HG03439 (cell line): ENCODE data around the gene TCF7L1.
"Not testable (repeated sequence)": the region's sequence is repeated elsewhere in the genome, so short reads cannot be mapped to it uniquely, and the experiment has no call there.

Experiments
- ATAC-seq: cut with Tn5 transposase; IDR thresholded peaks from one replicate; pipeline ENCODE4 v1.9.1; 2021; ENCODE audit warnings: mild to moderate bottlenecking, moderate library complexity; ENCODE audit not compliant: unreplicated experiment

The TCF7L1 gene

DNA sequence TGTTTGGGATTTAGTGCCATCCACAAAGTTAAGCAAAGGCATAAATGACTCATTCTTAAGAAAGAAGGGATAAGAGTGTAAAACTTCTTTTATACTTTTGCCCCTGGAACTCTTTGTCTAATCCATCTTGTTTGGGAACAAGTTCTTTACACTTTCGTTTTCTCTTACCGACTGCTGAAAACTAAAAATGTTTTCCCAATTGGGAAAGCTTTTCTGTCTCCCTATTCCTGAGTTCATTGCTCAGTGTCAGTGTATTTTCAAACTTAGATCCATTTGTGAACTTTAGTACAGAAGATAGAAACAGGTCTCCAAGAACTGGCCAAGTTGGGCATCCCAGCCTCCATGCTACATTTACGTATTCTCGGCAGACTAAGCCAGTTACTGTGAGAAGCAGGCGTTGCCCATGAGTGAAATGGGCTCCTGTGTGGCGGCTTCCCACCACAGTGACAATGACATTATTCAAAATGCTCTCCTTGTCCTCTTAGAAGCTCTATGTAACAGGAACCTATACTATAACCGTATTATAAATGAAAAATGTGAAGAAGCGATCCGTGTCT is 142.9 kb downstream of the TCF7L1 start:
- ATAC-seq: no peak

DNA sequence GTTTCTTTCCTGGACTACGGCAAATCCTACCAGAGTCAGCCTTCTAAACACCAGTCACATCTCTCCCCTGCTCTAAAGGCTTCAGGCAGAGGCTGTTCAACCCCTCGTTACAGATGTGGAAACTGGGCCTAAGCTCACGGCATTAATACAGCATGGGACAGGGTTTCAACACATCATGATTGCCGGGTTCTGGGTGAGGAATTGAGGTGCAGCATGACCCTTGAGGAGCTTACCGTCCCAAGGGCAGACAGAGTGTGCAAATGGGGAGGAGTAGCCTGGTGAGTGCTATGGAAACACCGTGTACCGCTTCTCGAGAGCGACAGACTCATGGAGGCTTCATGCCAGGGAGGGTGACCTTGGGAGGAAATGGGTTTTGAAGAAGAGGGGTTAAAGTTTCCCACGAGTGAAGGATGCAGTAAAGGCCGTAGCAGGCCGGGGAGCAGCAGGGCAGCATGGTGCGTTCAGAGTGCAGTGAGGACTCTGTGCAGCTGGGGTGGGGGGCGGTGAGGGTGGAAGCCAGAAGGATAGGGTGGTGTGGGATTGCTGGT is 143.5 kb downstream of the TCF7L1 start:
- ATAC-seq: no peak

DNA sequence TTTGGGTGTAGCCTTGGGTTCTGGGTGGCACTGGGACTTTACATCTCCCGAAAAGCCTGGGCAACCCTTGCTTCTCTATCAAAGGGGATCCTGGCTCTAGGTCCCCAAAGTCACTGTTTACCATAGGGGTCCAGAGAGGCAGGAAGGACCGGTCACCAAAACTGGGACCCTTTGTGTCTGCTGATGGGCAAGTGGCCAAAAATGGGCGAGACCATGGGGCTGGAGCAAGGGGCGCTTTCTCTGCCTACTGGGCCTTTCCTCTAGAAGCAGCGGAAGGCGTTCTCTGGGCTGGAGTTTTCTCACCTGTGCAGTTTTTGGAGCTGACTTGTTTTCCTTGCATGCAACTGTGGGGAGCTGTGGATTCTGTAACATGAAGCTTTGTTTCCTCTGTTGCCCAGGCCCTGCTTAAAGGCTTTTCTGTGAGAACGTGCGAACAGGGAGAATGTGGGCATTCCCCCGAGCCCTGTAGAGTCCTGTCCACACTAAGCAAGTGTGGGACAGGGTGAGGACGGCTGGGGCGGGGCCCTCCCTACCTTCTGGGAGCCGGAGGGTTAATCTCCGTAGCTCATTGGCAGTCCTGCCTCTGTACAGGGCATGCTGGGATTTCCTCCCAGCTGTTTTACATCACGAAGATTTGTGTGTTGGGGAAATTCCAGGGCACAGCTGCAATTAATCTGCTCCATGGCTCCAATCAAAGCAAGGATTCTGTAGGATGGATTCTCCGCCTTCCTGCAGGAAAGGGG is 144.4 kb downstream of the TCF7L1 start:
- ATAC-seq: no peak

DNA sequence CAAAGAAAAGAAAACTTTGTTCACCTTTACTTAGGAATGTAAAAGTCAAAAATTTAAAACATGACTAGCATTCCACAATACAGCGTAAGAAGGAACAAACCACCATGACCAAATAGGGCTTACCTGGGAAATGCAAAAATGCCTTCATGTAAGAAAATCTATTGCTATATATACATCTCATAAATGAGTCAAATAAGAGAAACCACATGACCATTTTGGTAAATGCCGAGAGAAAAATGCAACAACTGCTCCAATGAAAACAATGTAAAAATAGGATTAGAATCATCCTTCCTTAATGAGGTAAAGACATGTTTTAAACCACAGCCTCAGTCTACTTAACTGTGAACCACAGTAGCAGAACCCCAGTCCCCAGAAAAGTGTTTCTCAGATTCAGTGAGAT is 145.2 kb downstream of the TCF7L1 start:
- no peak for ATAC-seq

DNA sequence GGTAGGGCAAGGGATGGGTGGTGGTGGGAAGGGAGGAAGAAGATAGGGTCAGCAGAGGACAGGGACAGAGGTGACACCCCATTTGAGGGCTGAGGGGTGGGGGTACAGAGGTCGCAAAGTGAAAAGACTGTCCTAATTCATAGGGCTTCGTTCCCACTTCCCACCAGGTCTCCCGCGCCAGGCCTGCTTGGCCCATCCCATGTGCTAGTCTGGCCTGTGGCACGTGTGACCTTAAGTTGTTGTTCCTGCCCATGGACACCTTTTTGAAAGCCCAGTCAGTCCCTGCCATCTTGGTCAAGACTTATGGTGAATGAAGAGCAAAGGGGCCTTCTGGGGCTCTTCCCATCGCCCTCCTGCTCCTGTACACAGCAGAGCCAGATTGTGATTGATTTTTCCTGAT is 148.4 kb downstream of the TCF7L1 start:
- ATAC-seq: no peak

DNA sequence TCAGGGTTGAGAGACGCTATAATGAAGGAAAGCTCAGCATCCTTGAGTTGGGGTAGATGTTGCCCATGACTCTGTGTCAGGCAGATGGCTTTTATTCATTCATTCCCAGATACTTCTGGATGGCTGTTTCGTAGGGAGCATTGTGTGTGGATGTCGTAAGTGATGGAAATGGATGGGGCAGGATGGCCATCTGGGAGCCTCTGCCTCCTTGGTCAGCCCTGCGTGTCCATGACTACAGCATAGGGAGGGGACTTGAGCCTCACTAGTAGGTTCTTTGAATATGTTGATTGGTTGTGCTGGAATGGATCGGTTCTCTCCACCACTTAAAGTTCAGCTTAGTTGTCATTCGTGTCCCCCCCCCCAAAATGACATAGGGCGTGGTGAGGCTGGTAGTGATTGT is 149.7 kb downstream of the TCF7L1 start:
- no peak for ATAC-seq

DNA sequence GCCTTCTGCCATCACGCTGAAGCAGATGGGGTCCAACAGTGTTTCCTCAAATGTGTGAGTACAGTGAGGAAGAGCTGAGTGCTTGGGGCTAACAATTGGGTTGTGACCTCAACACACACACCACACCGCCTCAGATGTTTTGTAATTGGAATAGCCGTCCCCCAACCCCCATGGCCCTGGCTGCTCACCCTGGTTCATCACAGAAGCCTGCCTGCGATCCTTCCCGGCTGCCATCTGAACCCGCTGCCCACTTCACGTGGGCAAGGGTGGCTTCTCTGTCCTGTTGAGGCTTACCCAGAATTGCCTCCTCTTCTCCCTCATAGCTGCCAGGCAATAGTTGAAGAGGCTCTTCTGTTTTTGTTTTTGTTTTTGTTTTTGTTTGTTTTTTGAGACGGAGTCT is 150.4 kb downstream of the TCF7L1 start:
- ATAC-seq: no peak

DNA sequence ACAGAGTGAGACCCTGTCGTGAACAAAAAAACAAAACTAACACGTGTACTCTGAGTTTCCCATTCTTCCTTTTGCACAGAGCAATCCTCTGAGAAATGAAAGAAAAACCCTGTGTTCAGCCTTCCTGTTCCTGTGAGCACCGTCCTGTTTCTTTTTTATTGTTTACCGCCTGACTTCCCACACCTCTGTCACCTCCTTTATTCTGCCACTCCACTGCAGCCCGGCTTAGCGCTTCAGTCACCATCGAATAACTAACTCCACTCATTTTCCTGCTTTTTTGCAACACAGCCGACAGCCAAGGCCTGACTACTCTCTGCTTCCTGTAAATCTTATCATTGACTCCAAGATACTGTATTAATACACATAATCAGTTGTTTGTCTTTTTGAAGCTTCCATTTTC is 153.7 kb downstream of the TCF7L1 start:
- ATAC-seq: no peak

DNA sequence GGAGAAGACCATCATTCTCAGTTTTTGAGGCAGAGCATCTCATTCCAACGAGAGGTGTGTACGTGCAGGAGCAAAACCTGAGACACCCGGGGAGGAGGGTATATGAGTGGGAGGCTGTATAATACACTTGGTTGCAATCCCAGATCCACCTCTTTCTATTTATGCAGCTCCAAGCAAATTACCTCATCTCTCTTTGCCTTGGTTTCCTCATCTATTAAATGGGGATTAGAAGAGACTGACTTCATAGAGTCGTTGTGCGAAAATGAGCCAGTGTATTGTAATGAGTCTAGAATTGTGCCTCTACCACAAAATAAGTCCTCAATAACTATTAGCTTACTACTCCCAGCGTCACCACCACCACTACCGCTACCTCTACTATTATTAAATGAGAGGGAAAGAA is 154.5 kb downstream of the TCF7L1 start:
- ATAC-seq: no peak

DNA sequence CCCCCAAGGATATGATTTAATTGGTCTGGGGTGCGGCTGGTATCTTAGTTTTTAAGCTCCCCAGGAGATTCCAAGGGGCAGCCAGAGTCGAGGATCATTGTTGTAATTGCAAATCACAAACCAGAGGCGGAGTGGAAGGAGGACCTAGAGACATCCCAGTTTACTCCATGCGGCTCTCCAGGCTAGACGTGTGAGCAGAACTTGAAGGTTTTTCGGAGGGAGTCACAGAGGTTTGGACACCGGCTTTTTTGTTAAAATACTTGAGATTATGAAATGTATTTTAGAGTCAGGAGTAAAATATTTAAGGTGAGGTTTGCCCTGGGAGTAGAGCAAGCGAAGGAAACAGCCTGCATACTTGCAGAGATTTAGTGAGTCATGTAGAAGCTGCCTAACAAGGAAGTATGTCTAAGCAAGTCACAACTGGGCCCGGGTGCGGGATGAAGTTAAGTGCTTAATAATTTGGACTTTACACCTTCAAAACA is 155.1 kb downstream of the TCF7L1 start:
- ATAC-seq: no peak

DNA sequence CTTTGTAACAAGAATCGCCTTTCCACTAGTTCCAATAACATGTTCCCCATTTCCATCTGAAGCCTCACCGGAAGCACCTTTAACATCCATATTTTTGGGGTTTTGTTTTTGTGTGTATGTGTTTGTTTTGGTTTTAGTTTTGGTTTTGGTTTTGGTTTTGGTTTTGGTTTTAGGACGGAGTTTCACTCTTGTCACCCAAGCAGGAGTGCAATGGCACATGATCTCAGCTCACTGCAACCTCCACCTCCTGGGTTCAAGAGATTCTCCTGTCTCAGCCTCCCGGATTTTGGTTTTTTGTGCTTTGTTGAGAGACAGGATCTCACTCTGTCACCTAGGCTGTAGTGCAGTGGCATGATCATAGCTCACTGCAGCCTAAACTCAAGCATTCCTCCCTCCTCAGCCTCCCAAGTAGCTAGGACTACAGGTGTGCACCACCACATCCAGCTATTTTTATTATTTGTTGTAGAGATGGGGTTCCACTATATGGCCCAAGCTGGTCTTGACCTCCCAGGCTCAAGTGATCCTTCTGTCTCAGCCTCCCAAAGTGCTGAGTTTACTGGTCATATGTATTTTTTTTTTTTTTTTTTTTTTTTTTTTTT is 158.3 kb downstream of the TCF7L1 start:
- ATAC-seq: no peak

DNA sequence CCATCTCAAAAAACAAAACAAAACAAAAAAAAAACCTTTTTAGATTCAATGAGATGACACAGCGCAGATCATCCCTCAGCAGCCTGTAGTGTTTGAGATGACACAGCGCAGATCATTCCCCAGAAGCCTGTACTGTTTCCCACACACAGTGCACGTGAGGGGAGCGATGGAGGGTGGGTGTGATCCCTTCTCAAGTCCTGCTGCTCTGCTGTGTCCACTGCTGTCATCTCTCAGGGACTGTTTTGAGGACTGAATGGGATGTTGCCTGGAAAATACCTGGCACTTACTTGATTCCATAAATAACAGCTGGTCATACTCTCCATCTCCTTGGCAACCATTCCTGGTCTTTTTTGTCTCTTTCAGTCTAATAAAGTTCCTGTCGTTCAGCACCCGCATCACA is 168.9 kb downstream of the TCF7L1 start:
- ATAC-seq: no peak

DNA sequence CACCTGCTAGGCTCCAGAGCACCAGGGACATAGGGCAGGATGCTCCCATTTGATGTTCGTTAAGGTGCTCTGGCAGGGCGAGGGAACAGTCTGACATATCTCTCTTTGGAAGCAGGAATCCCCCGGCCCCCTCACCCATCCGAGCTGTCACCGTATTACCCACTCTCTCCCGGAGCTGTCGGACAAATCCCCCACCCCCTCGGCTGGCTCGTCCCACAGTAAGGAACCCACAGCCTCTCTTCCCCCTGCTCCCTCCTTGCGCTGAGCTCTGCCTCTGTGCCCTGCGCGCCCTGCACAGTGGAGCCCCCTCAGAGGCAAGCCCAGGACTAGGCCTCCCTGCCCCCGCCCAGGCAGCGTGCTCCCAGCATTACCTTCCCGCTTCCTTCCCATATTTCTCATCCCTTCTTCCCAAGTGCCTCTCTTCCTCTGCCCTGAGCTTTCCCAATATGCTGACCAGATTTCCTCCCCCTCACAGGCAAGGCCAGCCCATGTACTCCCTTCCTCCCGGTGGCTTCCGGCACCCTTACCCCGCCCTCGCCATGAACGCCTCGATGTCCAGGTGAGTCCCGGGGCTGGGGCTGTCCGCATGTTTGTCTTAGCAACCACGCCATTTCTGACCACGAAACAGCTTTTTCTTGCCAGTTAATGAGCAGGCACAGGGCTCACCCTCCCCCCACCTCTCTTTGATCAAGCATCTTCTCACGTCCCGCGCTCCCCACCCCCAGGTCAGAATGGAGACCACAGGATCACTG is 170.8 kb downstream of the TCF7L1 start:
- no peak for ATAC-seq

DNA sequence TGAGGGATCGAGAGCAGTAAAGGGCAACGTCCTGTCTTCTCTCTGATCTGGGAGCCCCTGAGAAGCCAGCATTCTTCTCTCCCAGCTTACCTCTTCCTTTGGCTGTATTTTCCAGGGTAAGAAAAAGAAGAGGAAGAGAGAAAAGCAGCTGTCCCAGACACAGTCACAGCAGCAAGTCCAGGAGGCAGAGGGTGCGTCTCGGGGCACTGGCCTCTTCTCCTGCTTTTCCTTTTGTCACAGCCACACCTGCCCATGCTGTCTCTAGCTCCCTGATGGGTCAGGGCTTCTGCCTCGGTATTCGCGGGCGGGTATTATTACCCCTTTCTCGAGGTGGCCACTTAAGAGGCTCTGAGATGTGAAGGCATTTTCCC is 174.3 kb downstream of the TCF7L1 start:
- no peak for ATAC-seq

DNA sequence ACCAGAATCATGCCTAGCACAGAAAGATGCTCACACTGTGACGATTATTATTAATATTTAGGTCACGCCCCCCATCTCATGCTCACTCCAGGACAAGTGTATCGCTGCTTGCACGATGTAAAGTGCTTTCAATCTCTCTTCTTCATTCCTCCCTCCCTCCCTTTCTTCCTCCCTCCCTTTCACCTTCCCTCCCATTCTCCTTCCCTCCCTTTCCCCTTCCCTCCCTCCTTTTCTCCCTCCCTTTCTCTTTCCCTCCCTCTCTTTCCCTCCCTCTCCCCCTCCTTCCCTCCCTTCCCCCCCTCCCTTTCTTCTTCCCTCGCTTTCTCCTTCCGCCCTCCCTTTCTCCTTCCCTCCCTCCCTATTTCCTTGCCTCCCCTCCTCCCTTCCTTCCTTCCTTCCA is 175.0 kb downstream of the TCF7L1 start:
- no peak for ATAC-seq

DNA sequence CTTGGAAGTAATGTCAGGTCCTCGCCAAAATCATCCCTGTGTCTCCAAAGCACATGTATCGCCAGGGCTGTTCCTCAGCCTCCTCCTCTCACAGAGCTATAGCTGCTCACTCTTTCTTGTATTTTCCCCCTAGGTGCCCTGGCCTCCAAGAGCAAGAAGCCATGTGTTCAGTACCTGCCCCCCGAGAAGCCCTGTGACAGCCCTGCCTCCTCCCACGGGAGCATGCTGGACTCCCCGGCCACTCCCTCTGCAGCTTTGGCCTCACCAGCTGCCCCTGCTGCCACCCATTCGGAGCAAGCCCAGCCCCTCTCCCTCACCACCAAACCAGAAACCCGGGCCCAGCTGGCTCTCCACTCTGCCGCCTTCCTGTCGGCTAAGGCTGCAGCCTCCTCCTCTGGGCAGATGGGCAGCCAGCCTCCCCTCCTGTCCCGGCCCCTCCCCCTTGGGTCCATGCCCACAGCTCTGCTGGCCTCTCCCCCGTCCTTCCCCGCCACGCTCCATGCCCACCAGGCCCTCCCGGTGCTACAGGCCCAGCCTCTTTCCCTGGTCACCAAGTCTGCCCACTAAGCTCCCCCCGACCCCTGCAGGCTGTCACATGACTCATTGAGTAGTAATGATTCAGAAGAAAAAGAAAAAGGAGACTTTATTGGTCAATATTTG is 175.8 kb downstream of the TCF7L1 start:
- ATAC-seq: no peak

DNA sequence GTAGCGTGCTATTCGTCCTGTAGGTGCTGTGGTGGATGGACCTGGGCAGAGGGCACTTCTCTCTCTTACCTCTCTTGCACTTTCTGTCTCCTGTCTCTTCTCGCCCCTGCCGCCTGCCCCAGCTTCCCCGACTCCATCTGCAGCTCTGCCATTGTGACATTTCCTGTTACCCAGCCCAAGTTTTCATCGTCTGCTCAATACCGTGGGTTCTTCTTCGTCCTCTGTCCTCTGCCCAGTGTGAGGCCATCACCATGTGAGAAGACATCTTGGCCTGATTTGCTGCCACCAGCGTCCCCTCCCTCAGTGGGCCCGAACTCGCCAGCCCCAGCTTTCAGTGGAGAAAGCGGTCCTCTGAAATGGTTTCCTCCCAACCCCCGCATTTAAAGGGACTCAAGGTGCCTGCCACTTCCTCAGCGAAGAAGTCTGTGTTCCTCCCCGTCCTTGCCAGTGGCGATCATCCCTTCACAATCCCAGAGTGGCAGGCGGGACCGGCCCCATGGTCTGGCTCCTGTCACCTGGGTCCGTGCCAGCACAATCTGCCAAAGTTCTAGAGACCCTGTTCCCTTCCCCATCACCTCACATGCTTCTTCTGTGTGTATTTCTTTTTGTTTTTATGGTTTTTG is 176.6 kb downstream of the TCF7L1 start:
- no peak for ATAC-seq

DNA sequence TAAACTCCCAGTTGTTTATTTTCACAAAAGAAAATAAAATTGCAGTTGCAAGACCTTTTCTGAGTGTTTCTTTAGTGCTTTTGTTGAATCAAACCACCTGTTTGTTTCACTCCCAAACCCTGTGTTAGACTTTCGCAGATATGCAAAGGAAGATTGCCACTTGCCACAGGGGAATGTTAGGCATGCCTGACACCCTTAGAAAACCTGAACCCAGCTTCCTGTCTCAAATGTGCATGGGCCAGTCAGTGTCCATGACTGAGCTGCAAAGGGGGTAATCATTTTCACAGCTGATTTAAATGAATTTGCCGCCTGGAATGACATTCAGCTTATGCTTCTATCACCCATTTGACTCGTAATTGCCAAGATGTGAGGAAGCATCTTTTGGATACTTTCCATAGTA is 177.1 kb downstream of the TCF7L1 start:
- no peak for ATAC-seq

DNA sequence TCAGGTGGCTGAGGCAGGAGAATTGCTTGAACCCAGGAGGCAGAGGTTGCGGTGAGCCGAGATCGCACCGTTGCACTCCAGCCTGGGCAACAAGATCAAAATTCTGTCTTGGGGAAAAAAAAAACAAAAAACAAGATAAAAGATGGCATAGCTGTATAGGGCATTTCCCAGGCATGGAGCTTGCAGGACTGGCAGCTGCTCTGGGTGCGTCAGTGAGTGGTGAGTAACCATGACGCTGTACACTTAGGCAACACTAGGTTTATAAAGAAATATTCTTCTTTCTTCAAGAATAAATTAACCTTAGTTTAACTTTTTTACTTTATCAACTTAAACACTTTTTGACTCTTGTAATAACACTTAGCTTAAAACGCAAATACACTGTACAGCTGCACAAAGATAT is 179.2 kb downstream of the TCF7L1 start:
- no peak for ATAC-seq

DNA sequence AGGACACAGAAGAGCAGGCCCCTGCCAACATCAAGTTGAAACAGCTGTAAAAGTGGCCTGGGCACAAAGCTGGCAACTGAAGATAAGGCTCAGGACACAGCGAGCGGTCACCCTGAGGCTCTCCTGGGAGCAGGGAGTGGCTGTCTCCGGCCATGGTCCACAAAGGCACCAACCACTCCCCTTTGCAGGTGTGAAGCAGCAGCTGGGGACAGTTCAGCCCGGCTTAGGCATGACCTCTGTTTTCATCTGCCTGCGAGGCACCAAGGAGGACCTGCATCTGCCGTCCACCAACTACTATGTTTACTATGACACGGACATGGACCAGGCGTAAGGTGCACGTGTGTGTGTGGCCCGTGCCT is 181.7 kb downstream of the TCF7L1 start:
- no peak for ATAC-seq

DNA sequence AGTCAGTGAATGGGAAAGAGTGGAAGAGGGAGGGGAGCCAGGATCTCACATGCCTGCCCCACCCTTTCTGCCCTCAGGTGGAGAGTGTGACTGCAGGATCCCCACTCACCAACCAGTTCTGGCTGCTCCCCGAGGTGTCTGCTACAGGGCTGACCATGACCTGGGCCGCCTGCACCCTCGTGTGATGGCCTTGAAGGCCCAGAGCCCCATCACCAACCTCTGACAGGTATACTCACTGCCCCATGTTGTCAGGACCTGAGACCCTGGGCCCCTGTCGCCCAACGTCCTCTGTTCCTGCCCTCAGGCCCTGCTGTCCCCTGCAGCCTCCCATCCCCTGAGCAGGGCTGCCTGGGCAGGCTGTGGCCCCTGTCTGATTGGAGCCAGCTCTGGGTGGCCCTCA is 182.7 kb downstream of the TCF7L1 start:
- not testable (repeated sequence) for ATAC-seq
